GM10847 (cell line): ENCODE measurements around the gene OSBPL10.

Experiments
- POLR2A ChIP-seq: IDR thresholded peaks from 2 replicates; pipeline ENCODE4 v1.6.1; 2011; ENCODE audit not compliant: insufficient read length; ENCODE audit errors: extremely low read depth

The OSBPL10 gene, protein sequence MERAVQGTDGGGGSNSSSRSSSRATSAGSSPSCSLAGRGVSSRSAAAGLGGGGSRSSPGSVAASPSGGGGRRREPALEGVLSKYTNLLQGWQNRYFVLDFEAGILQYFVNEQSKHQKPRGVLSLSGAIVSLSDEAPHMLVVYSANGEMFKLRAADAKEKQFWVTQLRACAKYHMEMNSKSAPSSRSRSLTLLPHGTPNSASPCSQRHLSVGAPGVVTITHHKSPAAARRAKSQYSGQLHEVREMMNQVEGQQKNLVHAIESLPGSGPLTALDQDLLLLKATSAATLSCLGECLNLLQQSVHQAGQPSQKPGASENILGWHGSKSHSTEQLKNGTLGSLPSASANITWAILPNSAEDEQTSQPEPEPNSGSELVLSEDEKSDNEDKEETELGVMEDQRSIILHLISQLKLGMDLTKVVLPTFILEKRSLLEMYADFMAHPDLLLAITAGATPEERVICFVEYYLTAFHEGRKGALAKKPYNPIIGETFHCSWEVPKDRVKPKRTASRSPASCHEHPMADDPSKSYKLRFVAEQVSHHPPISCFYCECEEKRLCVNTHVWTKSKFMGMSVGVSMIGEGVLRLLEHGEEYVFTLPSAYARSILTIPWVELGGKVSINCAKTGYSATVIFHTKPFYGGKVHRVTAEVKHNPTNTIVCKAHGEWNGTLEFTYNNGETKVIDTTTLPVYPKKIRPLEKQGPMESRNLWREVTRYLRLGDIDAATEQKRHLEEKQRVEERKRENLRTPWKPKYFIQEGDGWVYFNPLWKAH

DNA sequence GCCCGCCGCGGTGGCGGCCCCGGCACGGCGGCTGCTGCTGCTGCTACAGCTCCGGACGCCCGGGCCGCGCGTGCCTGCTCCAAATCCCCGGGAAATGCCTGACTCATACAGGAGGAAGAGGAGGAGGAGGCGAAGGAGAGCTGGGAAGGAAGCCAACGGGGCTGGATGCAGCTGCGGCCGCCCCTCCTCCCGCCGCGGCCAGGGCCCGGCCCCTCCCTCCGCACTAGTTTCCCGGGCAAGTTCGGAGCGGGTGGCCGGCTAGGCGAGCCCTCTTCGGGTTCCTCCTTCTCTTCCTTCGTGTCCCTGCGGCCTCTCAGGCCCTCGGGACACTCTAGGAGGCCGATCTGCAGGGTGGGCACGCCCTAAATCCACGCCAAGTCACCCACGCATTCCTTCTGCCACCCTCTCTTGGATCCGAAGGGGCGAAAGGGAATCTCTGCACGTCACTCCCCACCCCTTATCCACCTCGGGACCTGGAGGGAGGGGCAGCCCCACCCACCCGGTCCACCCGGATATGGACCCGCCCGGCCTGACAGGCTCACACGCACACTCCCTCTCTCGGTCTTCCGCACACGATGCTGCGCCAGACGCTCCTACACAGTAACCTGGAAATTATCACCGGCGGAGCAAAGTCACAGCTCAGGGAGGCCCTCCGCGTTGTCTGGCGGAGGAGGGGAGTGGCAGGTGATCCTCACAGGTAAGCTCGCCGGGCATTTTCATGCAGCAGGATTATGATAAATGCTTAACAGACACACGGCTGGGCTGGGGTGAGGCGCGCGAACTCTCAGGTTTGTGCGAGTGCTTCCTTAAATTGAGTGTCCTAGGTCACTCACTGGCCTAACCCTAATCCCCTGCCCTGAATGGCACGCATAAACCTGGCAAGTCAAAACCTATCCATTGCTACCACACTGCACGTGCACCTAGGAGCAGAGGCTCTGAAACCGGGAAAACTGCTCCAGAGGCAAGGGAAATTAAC, at the start of gene OSBPL10, which contains the start of gene ZNF860:
TSS of gene OSBPL10 (minus strand) at position 57 of the 976 bp plus-strand sequence. CDS start 83 bp downstream, outside the sequence.
TSS of gene ZNF860 (plus strand) at position 545 of the 976 bp plus-strand sequence. CDS start 7,330 bp downstream, outside the sequence.
- no peak for TF ChIP-seq POLR2A

DNA sequence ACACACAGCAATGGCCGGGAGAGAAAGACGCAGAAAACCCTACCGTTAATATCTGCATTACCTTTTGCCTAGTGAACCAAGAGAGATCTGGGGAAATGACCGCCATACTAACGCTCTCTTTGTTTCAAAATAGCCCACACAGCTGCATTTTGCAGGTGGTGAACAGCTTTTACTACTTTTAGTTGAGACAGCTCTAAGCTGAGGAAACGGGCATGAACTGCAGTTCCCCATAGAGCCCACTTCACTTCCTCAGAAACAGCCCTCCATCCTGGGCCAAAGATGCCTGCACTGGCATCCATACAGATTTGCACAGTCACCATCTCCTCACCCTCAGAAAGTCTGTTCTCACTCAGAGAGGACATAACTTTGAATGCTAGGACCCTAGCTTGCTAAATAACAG, 45.5 kb upstream of the OSBPL10 start:
- no peak for TF ChIP-seq POLR2A

DNA sequence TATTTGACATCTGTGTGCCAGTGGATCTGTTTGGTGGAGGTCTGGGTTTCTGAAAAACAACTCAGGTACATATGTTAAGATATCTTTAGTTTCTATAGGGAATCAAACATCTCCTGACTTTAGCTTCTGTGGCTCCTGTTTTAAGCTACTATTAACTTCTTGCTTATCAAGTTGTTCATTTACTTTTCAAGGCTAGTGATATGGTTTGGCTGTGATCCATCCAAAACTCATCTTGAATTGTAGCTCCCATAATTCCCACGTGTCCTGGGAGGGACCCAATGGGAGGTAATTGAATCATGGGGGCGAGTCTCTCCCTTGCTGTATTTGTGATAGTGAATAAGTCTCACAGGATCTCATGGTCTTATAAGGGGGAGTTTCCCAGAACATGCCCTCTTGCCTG, 41.9 kb upstream of the OSBPL10 start:
- no peak for TF ChIP-seq POLR2A

DNA sequence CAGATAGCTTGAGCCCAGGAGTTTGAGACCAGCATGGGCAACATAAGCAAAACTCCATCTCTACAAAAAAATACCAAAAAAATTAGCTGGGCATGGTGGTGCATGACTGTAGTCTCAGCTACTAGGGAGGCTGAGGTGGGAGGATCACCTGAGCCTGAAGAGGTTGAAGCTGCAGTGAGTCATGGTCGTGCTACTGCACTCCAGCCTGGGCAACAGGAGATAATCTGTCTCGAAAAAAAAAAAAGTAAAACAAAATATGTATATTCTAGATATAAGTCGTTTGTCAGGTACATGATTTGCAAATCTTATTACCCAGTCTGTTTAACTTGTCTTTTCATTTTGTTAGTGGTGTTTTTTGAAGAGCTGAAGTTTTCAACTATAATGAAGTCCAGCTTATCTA, 40.7 kb upstream of the OSBPL10 start:
- no peak for TF ChIP-seq POLR2A

DNA sequence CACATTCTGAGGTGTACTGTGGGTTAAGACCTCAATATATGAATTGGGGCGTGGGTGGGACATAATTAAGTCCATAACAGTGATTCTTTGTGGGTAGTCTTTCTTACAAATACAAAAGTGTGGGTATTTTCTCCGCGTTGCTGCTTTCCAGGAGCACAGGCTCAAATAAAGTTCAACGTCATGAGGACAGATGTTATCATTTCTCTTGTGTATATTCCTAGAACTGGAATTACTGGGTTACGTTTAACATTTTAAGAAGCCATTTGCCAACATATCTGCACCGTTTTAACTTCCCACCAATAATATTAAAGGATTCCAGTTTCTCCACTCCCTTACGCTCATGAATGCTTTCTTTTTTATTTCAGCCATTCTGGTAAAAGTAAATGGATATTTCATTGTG, 40.1 kb upstream of the OSBPL10 start:
- TF ChIP-seq POLR2A: no peak

DNA sequence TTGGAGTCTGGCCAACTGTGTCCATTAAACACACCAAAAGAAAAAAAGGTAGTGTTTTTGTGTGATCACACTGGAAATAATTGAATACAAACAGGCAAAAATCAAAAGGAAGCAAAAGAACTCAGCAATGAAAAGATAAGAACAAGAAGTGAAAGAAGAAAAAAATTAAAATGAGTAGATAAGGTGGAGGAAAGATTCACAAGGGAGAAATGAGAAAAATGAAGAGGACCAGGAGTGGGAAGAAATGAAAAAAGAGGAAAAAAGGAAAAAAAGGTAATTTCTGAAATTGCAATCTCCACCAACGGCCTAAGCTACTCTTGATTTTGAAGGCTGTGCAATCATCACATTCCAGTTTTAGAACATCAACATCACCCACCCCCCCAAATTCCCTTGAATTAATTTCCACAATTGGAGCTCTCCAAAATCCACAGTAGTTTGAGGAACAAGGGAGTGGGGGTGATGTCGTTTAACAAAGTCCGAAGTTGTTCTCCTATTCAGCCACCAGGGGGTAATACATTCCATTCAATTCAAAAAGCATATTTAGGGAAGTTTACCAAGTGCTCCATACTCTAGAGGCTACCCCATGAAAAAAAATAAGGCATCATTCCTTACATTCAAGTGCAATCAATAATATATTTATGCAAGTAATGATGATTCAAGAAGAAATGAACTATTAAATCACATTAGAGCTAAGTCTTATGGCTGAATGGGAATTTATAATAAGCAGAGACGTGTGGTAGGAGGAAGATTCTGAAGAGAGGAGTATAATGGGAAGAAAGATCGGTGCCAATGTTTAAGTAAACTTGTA, 37.9 kb upstream of the OSBPL10 start:
- no peak for TF ChIP-seq POLR2A

DNA sequence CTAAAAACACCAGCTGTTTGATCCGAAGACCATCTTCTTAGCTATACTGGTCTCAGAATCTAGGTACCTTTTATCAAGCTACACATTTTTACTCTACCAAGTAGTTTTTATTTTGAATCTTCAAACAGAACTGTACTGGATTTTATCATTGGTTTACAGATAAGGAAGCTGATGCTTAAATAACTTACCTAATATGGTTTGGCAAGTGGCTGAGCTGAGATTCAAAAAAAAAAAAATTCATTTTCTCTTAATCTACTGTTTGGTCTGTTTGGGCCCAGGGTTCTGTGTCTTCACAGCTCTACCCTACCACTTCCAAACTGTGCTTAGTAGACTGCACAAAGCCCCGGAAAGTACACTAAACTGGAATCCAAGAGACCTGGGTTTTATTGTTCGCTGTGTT, 36.2 kb upstream of the OSBPL10 start:
- TF ChIP-seq POLR2A: no peak

DNA sequence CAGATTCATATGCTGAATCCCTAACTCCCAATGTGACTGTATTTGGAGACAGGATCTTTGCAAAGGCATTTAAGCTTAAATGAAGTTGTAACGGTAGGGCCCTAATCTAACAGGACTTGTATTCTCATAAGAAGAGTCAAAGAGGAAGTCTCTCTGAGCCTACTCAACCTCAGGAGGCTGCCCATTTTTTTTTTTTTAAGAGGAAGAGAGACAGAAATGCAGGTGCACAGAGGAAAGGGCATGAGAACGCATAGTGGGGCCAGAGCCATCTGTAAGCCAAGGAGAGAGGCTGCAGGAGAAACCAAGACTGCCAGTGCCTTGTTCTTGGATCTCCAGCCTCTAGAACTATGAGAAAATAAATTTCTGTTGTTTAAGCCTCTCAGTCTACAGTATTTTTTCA, 28.9 kb upstream of the OSBPL10 start:
- TF ChIP-seq POLR2A: no peak

DNA sequence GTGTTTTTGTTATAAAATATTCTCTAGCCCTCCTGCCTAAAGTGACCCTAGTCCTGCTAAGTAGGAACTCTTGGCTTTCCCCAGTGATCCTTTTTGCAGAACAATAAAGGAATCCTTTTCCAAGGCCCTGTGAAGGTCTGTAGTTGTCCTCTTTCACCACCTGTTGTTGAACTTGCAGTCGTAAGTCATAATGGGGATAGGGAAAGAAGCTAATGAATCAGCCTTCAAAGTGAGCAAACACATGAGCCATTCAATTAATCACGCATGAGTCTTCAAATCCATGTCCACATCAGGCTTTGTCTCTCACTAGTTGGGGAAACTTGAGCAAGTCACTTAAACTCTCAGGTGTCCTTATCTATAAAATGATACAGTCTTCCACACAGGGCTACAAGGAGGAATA, 28.0 kb upstream of the OSBPL10 start:
- no peak for TF ChIP-seq POLR2A

DNA sequence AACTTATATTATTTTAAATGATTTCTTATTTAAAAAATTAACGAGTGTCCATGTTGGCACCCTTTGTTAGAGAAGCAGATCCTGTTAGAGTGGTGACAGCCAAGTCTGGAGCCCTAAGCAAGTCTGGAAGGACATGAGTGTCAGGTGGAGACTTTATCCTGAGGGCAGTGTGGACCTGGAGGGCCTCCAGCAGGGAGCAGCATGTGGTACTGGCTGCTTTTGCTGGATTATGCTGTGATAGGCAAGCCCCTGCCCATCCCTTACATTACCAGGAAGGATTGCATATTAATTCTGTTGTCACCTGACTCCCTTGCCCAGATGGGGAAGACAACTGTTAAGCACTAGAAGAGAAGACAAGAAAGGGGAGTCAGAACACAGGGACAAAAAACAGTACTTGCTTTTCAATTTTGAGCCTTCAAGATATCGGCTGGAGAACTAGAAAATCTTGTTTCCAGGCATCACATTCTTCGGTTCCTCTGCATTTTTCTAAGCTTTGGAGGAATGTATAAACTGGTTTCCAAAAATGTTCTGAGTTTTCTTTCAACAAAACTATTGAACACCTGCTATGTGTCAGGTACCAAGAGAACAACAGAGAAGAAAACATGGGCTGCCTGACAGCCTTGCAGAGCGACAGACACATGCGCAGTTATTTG, 23.2 kb upstream of the OSBPL10 start:
- TF ChIP-seq POLR2A: no peak

DNA sequence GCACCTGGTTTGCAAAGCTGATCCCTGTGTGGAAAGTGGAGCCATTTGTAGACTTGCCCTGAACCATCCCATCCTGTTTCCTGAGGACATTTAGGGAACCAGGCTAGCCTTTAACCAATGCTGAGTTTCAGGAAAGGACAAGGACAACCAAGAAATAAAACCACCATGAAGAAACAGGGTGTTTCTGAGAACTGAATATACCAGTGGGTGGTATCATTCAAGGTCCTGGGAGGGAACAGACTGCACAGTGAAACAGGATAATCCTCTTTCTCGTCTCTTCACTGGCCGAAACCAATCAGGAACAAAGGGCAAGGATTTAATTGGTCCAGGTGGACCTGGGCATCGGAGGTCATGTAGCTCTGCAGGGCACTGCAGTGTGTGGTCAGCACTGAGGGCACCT, 22.3 kb upstream of the OSBPL10 start:
- no peak for TF ChIP-seq POLR2A

DNA sequence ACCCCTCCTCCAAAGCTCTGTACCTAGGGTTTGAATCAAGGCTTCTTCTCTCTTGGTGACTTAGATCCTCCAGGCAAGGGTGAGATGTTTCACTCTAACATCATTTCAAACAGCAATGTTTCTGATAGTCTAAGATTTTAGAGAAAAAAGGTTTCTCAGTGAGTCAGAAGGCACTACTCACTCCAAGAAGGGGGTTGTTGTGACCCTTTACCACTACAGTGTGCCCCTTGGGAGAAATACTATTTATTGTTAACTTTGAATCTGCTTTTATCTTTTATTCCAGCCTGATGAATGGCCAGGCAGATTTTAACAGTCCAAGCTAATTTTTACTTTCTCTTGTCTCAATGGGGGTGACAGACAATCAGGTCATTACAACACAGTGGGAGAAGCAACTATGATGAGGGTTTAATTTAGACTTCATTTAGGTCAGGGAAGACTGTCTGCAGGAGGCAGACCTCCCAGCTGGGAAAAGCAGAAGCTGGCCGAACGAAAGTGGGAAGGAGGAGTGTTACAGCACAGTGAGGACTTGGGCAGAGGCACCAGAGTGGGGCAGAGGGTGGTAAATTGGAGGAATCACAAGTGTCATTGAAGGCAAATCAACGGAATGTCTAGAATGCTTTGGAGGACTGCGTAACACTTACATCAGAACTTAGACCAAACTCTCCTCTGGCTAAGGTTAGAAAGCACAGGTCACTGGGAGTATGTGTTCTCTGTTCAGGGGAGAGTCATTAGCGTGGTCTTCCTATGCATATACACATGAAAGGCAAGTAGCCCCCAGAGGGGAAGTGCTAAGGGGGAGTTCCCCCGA, 21.7 kb upstream of the OSBPL10 start:
- no peak for TF ChIP-seq POLR2A

DNA sequence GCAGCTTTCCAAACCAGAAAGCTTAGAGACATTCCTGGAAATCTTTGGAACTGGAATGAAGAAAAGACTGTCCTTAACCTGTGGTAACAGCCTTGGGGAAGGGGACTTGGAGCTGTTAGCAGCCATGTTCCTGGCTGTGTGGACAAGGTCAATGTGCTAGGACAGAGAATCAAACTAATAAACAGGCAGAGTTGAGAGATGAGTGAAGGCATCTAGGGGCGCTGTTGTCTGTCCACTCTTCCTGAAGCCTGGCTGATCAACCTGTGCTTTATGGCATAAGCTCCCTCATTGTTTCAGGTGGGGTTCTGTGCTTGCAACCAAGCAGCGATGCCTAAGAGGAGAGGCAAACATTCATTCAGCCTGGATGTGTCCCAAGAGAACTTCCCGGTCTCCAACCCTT, 19.8 kb upstream of the OSBPL10 start:
- TF ChIP-seq POLR2A: no peak

DNA sequence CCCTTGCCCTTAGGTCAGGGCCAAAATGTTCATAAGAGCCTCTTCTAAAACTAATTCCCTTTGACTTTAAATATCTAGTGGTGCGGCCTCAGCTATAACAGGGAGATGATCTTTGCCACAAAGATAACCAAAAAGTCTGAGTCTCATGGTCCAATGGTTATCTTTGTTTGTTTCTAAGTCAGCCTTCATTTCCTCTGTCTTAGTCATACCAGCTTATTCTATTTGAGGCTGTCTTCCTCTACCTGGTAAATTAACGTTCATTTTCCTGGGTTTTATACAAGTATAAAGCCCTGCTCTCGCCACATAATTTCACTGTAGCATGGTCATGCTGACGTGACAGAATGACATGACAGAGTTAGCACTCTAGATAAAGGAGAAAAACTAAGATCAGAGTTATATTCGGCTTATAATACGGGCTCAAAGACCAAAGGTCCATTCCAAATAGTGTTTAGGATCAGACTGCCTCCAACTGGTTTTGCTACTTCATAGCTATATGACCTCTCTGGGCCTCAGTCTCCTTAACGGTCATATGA, 18.9 kb upstream of the OSBPL10 start:
- no peak for TF ChIP-seq POLR2A
